Sigmoid colon (tissue), 7 donors: ENCODE data around the gene BRD8. TPM values are rescaled to one million over a fixed set of nuclear protein-coding genes. Genes with fewer than 3 reads are reported as not detected.
A peak's percentile ranks its signal among the peaks of the same experiment; 100 is the strongest.

Experiments
- DNase-seq: peaks from one replicate; pipeline ENCODE4 v3.0.0-alpha.2; 2019
- H3K27ac ChIP-seq, 4 donors: fragments of 200-600 bp; sonication (generic); one replicate each; pipeline ENCODE4 v1.5.1; 2016 to 2019; ENCODE audit warnings: mild to moderate bottlenecking in 1 of 4
- H3K27me3 ChIP-seq, 3 donors: fragments of 200-600 bp; sonication (generic); one replicate each; pipeline ENCODE4 v1.5.1; 2019; ENCODE audit warnings: mild to moderate bottlenecking in 1 of 3
- H3K36me3 ChIP-seq, 4 donors: fragments of 200-600 bp; sonication (generic); one replicate each; pipeline ENCODE4 v1.5.1; 2016 to 2019
- H3K4me1 ChIP-seq, 4 donors: fragments of 200-600 bp; sonication (generic); one replicate each; pipeline ENCODE4 v1.5.1; 2017 to 2019
- H3K4me3 ChIP-seq, 4 donors: fragments of 200-600 bp; sonication (generic); one replicate each; pipeline ENCODE4 v1.5.1; 2017 to 2019; ENCODE audit warnings: mild to moderate bottlenecking in 2 of 4, moderate library complexity in 1 of 4
- H3K9me3 ChIP-seq, 4 donors: fragments of 200-600 bp in 3 of 4; sonication (generic) in 3 of 4; one replicate each; pipeline versions ENCODE4 v1.5.1 to v1.6.1; 2013 to 2019
- CTCF ChIP-seq, 4 experiments: fragments of 450-650 bp in 3 of 4; fragments of 200-600 bp in 1 of 4; IDR thresholded peaks; one replicate each; pipeline ENCODE4 v1.5.1; 2016 to 2019; ENCODE audit warnings: antibody characterized with exemption in 4 of 4, mild to moderate bottlenecking in 3 of 4, moderate library complexity in 2 of 4
- EP300 ChIP-seq, 4 donors: sonication (generic); formaldehyde crosslinking; IDR thresholded peaks; one replicate each; pipeline ENCODE4 v1.6.1; 2017; ENCODE audit warnings: antibody characterized with exemption in 4 of 4
- POLR2A ChIP-seq, 2 donors: fragments of 450-650 bp; IDR thresholded peaks; one replicate each; pipeline ENCODE4 v1.6.1; 2016; ENCODE audit warnings: antibody characterized with exemption in 2 of 2, mild to moderate bottlenecking in 2 of 2, moderate library complexity in 2 of 2
- POLR2AphosphoS5 ChIP-seq, 4 donors: sonication (generic); formaldehyde crosslinking; IDR thresholded peaks; one replicate each; pipeline ENCODE4 v1.6.1; 2017; ENCODE audit warnings: antibody characterized with exemption in 4 of 4
- WGBS, 2 donors: extraction: QIAGEN DNeasy Blood & Tissue Kit; methylation state at CpG; one replicate each; pipeline ENCODE4 v1.1.7; 2013; 5-methylcytosine and 5-hydroxymethylcytosine counted together
- intact Hi-C: fragments of 100-400 bp; cut with DNase I; formaldehyde crosslinking; loops from one replicate; pipeline ENCODE4 v1.15.1; 2023
- polyA plus RNA-seq, 3 donors: library from polyadenylated mRNA; stranded (reverse); fragments of 200-250 nt; gene quantifications; one replicate each; pipeline ENCODE4 v1.2.3, GENCODE V29; 2013
- total RNA-seq, 4 donors: library from RNA; depleted of rRNA; stranded (reverse); fragments of >200 nt; gene quantifications; one replicate each; pipeline ENCODE4 v1.1.0, GENCODE V29; 2016
- donor health status: healthy with polysubstance abuse.
- donor health status: Bipolar disorder and iron deficiency.
- donor health status: healthy.

The BRD8 gene
- total and polyA plus RNA-seq, 7 donors = 13.4 to 52.3 (median 48.5) TPM

GRCh38 chr5:138179277-138179857, 937 bp upstream of the BRD8 start:
- DNase-seq = no peak
- peaks cover 0 to 31% (median 9%) of the 10 kb centered on the region in 4 donors for H3K36me3 ChIP-seq
- peaks cover 0 to 27% (median 20%) of the 10 kb centered on the region in 4 donors for H3K4me1 ChIP-seq
- no peak overlapping the region for H3K27ac ChIP-seq
- TF ChIP-seq POLR2AphosphoS5 (IDR thresholded peaks at IDR 0.05) = no peak
- TF ChIP-seq CTCF (IDR thresholded peaks at IDR 0.05) = no peak
- TF ChIP-seq POLR2A (IDR thresholded peaks at IDR 0.05) = no peak
- no peak for TF ChIP-seq EP300 (IDR thresholded peaks at IDR 0.05)
- no peaks in the 10 kb centered on the region for H3K9me3 ChIP-seq
- 1 to 2% methylated on average over 23 of the region's 23 CpGs for WGBS, 2 donors
- intact Hi-C loops = loop anchor here (2.0 to 5.0 kb wide), 3 partner anchors 33 to 153 kb away; partner anchors contain the start of genes CDC23, CDC25C and FAM13B
- H3K4me3 ChIP-seq = peak overlapping the region in 3 of 4 donors; percentile 70 to 78 (median 73)
- H3K27me3 ChIP-seq = no peaks in the 10 kb centered on the region

- Histone ChIP-seq H3K4me1 (peaks cover 0 to 27% (median 20%) of the 10 kb centered on the region in 4 donors), H3K9me3 (no peaks in the 10 kb centered on the region), H3K27me3 (no peaks in the 10 kb centered on the region), H3K27ac (peak overlapping the region; percentile 74 to 93 (median 87)), H3K4me3 (peak overlapping the region; percentile 70 to 79 (median 76)), H3K36me3 (peaks cover 0 to 36% (median 11%) of the 10 kb centered on the region in 4 donors)
- DNase-seq = no peak
- TF ChIP-seq POLR2AphosphoS5 (IDR thresholded peaks at IDR 0.05) (no peak), POLR2A (IDR thresholded peaks at IDR 0.05) (peak in 1 of 2 donors; percentile 44)
- WGBS, 2 donors = 0% methylated on average over 16 of the region's 16 CpGs
- intact Hi-C loops = loop anchor here (2.0 to 5.0 kb wide), 3 partner anchors 35 to 154 kb away; partner anchors contain the start of genes CDC23, CDC25C and FAM13B
Observed at GRCh38 chr5:138177941-138178515, 402 bp downstream of the BRD8 start.

GRCh38 chr5:138170299-138170698, 8.1 kb downstream of the BRD8 start:
- Histone ChIP-seq H3K27me3 (no peaks in the 10 kb centered on the region), H3K36me3 (peaks cover 45 to 98% (median 67%) of the 10 kb centered on the region in 4 donors), H3K27ac (no peak overlapping the region), H3K4me1 (no peaks in the 10 kb centered on the region), H3K4me3 (no peak overlapping the region), H3K9me3 (no peaks in the 10 kb centered on the region)
- DNase-seq = no peak
- TF ChIP-seq POLR2AphosphoS5 (IDR thresholded peaks at IDR 0.05) (no peak), POLR2A (IDR thresholded peaks at IDR 0.05) (no peak)
- intact Hi-C loops = no loop called here

- intact Hi-C loops = no loop called here
- no peak for DNase-seq
- H3K4me3 ChIP-seq = no peak overlapping the region
- H3K4me1 ChIP-seq = no peaks in the 10 kb centered on the region
- no peak overlapping the region for H3K27ac ChIP-seq
- WGBS, 2 donors = 87 to 90% methylated on average over 5 of the region's 5 CpGs
- H3K27me3 ChIP-seq = no peaks in the 10 kb centered on the region
- TF ChIP-seq POLR2AphosphoS5 (IDR thresholded peaks at IDR 0.05) = no peak
- no peak for TF ChIP-seq CTCF (IDR thresholded peaks at IDR 0.05)
- TF ChIP-seq EP300 (IDR thresholded peaks at IDR 0.05) = no peak
- no peak for TF ChIP-seq POLR2A (IDR thresholded peaks at IDR 0.05)
- H3K9me3 ChIP-seq = no peaks in the 10 kb centered on the region
- H3K36me3 ChIP-seq = peaks cover 57 to 98% (median 74%) of the 10 kb centered on the region in 4 donors
Observed at GRCh38 chr5:138169124-138169523, 9.3 kb downstream of the BRD8 start.

GRCh38 chr5:138163721-138164120, 14.7 kb downstream of the BRD8 start:
- Histone ChIP-seq H3K9me3 (no peaks in the 10 kb centered on the region), H3K27ac (no peak overlapping the region), H3K27me3 (no peaks in the 10 kb centered on the region), H3K4me1 (no peaks in the 10 kb centered on the region), H3K4me3 (no peak overlapping the region), H3K36me3 (peaks cover 79 to 100% (median 89%) of the 10 kb centered on the region in 4 donors)
- no peak for DNase-seq
- TF ChIP-seq POLR2A (IDR thresholded peaks at IDR 0.05) = no peak
- no peak for TF ChIP-seq POLR2AphosphoS5 (IDR thresholded peaks at IDR 0.05)
- TF ChIP-seq EP300 (IDR thresholded peaks at IDR 0.05) = no peak
- no peak for TF ChIP-seq CTCF (IDR thresholded peaks at IDR 0.05)
- intact Hi-C loops = no loop called here
